HG03571 (cell line): ENCODE data around the gene ZFHX2.

Experiments used
- ATAC-seq: cut with Tn5 transposase; IDR thresholded peaks from one replicate; pipeline ENCODE4 v1.9.1; 2021; ENCODE audit not compliant: unreplicated experiment

ZFHX2 gene

GRCh38 chr14:23523229-23524016 lies 28.1 kb downstream of the ZFHX2 start:
- ATAC-seq, result no peak

- no peak for ATAC-seq
Measured at GRCh38 chr14:23522643-23523198, 28.8 kb downstream of the ZFHX2 start.

GRCh38 chr14:23521785-23522640 lies 29.6 kb downstream of the ZFHX2 start:
- no peak for ATAC-seq

- ATAC-seq, result no peak
Measured at GRCh38 chr14:23520899-23521533, 30.5 kb downstream of the ZFHX2 start.

- no peak for ATAC-seq
Measured at GRCh38 chr14:23518709-23519108, 32.9 kb downstream of the ZFHX2 start.

GRCh38 chr14:23517650-23518326 lies 33.8 kb downstream of the ZFHX2 start:
- ATAC-seq, result no peak

GRCh38 chr14:23514644-23514957 lies 37.0 kb downstream of the ZFHX2 start:
- ATAC-seq, result no peak

GRCh38 chr14:23513818-23514643 lies 37.5 kb downstream of the ZFHX2 start:
- ATAC-seq, result no peak

GRCh38 chr14:23513005-23513817 lies 38.4 kb downstream of the ZFHX2 start:
- ATAC-seq, result no peak

GRCh38 chr14:23512156-23512555 lies 39.4 kb downstream of the ZFHX2 start:
- no peak for ATAC-seq

- no peak for ATAC-seq
Measured at GRCh38 chr14:23494223-23494622, 57.3 kb downstream of the ZFHX2 start.

GRCh38 chr14:23492618-23493272 lies 58.8 kb downstream of the ZFHX2 start:
- no peak for ATAC-seq

GRCh38 chr14:23487216-23487615 lies 64.3 kb downstream of the ZFHX2 start:
- ATAC-seq, result no peak

GRCh38 chr14:23486036-23486435 lies 65.5 kb downstream of the ZFHX2 start:
- no peak for ATAC-seq

GRCh38 chr14:23485326-23485725 lies 66.2 kb downstream of the ZFHX2 start:
- ATAC-seq, result no peak

- ATAC-seq, result no peak
Measured at GRCh38 chr14:23483236-23483854, 68.2 kb downstream of the ZFHX2 start.

- ATAC-seq, result no peak
Measured at GRCh38 chr14:23482823-23483148, 68.8 kb downstream of the ZFHX2 start.
